Natural killer cell (primary cell): Measurements from ENCODE around the gene CDK3. TPM values are rescaled to one million over a fixed set of nuclear protein-coding genes. Genes with fewer than 3 reads are reported as not detected.

ENCODE experiments used
- ATAC-seq, 3 donors: fragments of 150-1000 bp in 2 of 3; fragments of 200-7000 bp in 1 of 3; cut with Tn5 transposase; 1 replicate in 1 of 3; 2 replicates in 2 of 3; pipeline ENCODE4 v1.10.0; 2021; ENCODE audit warnings: mild to moderate bottlenecking in 2 of 3, moderate library complexity in 2 of 3
- DNase-seq, 2 donors: peaks; one replicate each; pipeline versions ENCODE4 v3.0.0 to v3.0.0-alpha.2; 2013 to 2021; ENCODE audit warnings: mixed read lengths in 1 of 2
- H3K27ac ChIP-seq: one replicate; pipeline ENCODE4 v1.5.1; 2013; ENCODE audit warnings: mild to moderate bottlenecking, low read length
- H3K27me3 ChIP-seq: one replicate; pipeline ENCODE4 v1.6.1; 2013; ENCODE audit warnings: low read length; ENCODE audit not compliant: control insufficient read depth, insufficient read depth
- H3K36me3 ChIP-seq: one replicate; pipeline ENCODE4 v1.6.1; 2013; ENCODE audit warnings: low read length; ENCODE audit not compliant: control insufficient read depth, insufficient read depth
- H3K4me1 ChIP-seq: one replicate; pipeline ENCODE4 v1.6.1; 2013; ENCODE audit warnings: low read length; ENCODE audit not compliant: control insufficient read depth, insufficient read depth
- H3K4me3 ChIP-seq: one replicate; pipeline ENCODE4 v1.5.1; 2013; ENCODE audit warnings: low read length
- H3K9me3 ChIP-seq: one replicate; pipeline ENCODE4 v1.6.1; 2013; ENCODE audit warnings: low read length; ENCODE audit not compliant: control insufficient read depth, insufficient read depth
- H3K27ac Mint-ChIP-seq, 2 donors: one replicate each; pipeline ENCODE4 v1.8.0; 2022; ENCODE audit warnings: mild to moderate bottlenecking in 2 of 2, mixed read lengths in 2 of 2, moderate library complexity in 1 of 2
- H3K27me3 Mint-ChIP-seq, 2 donors: one replicate each; pipeline ENCODE4 v1.8.0; 2022; ENCODE audit warnings: low read depth in 2 of 2, mixed read lengths in 2 of 2
- H3K36me3 Mint-ChIP-seq: one replicate; pipeline ENCODE4 v1.8.0; 2022; ENCODE audit warnings: mixed read lengths
- H3K4me1 Mint-ChIP-seq, 2 donors: one replicate each; pipeline ENCODE4 v1.8.0; 2022; ENCODE audit warnings: mixed read lengths in 2 of 2
- H3K4me3 Mint-ChIP-seq: one replicate; pipeline ENCODE4 v1.8.0; 2022; ENCODE audit warnings: mild to moderate bottlenecking, moderate library complexity, mixed read lengths
- H3K9me3 Mint-ChIP-seq, 2 donors: one replicate each; pipeline ENCODE4 v1.8.0; 2022; ENCODE audit warnings: mixed read lengths in 2 of 2
- WGBS: methylation state at CpG from one replicate; pipeline ENCODE4 v1.1.7; 2013; ENCODE audit warnings: missing lambda C conversion rate; ENCODE audit not compliant: insufficient coverage; 5-methylcytosine and 5-hydroxymethylcytosine counted together
- intact Hi-C: fragments of 100-400 bp; cut with micrococcal nuclease; formaldehyde crosslinking; loops from one replicate; pipeline ENCODE4 v1.14.2; 2022
- total RNA-seq, 4 donors: library from RNA; stranded (reverse); fragments of 120-200 nt in 1 of 4; gene quantifications; one replicate each; pipeline versions ENCODE4 v1.2.3 to v1.2.4, GENCODE V29; 2013 to 2022
- TF ChIP-seq, protein P1 (sequence below): fragments of 200-600 bp; IDR thresholded peaks from one replicate; pipeline ENCODE4 v1.8.0; 2022; ENCODE audit warnings: antibody characterized with exemption

CDK3 gene
- total RNA-seq, 3 donors from 2014 or later (not counting 1 experiment from before 2014, with no cell fraction given): 5.5 to 13.6 (median 13.5) TPM

DNA sequence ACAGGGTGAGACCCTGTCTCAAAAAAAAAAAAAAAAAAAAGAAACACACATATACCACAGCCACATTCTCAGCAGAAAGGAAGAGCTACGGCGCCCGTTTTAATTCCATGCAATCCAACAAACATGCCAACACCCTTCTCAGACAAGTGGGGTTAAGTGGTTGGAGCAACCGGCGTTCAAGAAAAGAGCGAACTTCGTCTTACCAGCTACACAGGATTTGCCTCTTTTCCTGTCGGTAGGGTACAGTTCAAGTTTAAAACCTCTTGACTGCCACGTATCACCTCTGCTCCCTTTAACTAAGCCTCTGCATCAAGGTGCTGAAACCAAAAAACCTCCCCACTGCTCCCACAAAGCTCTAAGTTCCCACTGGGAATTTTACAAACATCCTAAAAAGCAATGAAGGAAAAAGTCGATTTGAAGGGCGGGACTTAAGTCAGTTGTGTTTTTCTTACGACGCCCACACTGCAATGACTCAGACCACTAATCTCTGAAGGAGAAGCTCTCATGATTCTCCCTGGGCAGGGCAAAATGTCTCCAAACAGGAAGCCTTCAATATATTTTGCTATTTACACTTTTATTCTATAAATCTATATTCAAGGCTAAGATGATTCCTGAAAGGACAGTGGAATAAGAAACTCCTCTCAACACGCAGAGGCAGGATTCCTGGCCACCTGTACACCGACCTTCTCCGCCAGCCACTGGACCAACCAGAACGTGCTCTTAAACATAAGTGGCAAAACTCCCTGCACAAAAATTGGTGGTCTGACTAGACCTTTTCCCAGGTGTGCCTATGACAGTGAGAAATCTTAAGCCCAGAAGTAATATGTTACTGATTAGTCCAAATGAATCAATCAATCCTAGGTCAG lies 52.8 kb downstream of the CDK3 start:
- no peak for DNase-seq
- Mint-ChIP-seq H3K27me3 (no peaks in the 10 kb centered on the region), H3K9me3 (no peaks in the 10 kb centered on the region), H3K4me1 (peaks cover 0 to 15% of the 10 kb centered on the region in 2 donors), H3K27ac (no peak overlapping the region), H3K4me3 (no peak overlapping the region), H3K36me3 (peaks cover 27% of the 10 kb centered on the region)
- H3K4me1 ChIP-seq: no peaks in the 10 kb centered on the region
- 94% methylated on average over 15 of the region's 17 CpGs for WGBS
- intact Hi-C loops: no loop called here
- H3K4me3 ChIP-seq: no peak overlapping the region
- no peaks in the 10 kb centered on the region for H3K9me3 ChIP-seq
- H3K36me3 ChIP-seq: peaks cover 79% of the 10 kb centered on the region
- no peak overlapping the region for H3K27ac ChIP-seq
- TF ChIP-seq, protein P1, sequence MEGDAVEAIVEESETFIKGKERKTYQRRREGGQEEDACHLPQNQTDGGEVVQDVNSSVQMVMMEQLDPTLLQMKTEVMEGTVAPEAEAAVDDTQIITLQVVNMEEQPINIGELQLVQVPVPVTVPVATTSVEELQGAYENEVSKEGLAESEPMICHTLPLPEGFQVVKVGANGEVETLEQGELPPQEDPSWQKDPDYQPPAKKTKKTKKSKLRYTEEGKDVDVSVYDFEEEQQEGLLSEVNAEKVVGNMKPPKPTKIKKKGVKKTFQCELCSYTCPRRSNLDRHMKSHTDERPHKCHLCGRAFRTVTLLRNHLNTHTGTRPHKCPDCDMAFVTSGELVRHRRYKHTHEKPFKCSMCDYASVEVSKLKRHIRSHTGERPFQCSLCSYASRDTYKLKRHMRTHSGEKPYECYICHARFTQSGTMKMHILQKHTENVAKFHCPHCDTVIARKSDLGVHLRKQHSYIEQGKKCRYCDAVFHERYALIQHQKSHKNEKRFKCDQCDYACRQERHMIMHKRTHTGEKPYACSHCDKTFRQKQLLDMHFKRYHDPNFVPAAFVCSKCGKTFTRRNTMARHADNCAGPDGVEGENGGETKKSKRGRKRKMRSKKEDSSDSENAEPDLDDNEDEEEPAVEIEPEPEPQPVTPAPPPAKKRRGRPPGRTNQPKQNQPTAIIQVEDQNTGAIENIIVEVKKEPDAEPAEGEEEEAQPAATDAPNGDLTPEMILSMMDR: no peak
- ATAC-seq: no peak
- no peaks in the 10 kb centered on the region for H3K27me3 ChIP-seq

DNA sequence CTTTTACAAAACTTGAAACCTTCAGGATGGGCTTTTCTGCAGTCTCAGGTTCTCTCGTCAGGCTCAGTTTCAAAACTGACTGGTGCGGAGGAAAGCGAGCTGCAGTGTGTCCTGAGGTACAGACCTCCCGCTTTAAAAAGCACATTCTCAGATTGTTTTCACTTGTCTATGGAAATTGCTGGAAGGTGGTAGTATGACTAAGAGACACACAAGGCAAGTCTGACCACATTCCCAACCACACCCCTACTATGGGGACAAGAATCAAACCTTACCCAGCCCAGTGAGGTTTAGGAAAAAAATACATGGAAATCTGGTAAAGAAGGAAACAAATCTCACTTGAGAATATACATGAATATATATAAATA lies 53.4 kb downstream of the CDK3 start:
- Histone ChIP-seq H3K4me3 (no peak overlapping the region), H3K9me3 (no peaks in the 10 kb centered on the region), H3K36me3 (peaks cover 80% of the 10 kb centered on the region), H3K4me1 (no peaks in the 10 kb centered on the region), H3K27me3 (no peaks in the 10 kb centered on the region), H3K27ac (no peak overlapping the region)
- WGBS: 97% methylated on average over 4 of the region's 4 CpGs
- no peak for DNase-seq
- no peak for ATAC-seq
- Mint-ChIP-seq H3K36me3 (peaks cover 27% of the 10 kb centered on the region), H3K9me3 (no peaks in the 10 kb centered on the region), H3K4me1 (peaks cover 0 to 14% of the 10 kb centered on the region in 2 donors), H3K27me3 (no peaks in the 10 kb centered on the region), H3K27ac (no peak overlapping the region), H3K4me3 (no peak overlapping the region)
- intact Hi-C loops: no loop called here
- TF ChIP-seq, protein P1: no peak

Other genes starting within 250 kb of the CDK3 start
- gene GALK1, start 235.7 kb upstream of the CDK3 start, total RNA-seq: 10 to 100 TPM; 11.9 to 15.9 (median 12.6) TPM
- gene UNK, start 216.0 kb upstream of the CDK3 start, total RNA-seq: 10 to 100 TPM; 44.2 to 51.3 (median 44.5) TPM
- gene UNC13D, start 156.5 kb upstream of the CDK3 start, total RNA-seq: 100 to 1,000 TPM; 269 to 279 (median 277) TPM
- 100 to 1,000 TPM in 1 of 3 donors, 10 to 100 TPM in 2; 81.1 to 106 (median 95.2) TPM for gene WBP2, start 145.5 kb upstream of the CDK3 start, total RNA-seq
- gene TRIM47, start 122.3 kb upstream of the CDK3 start, total RNA-seq: 1 to 10 TPM; 1.2 to 2.5 (median 2.0) TPM
- 10 to 100 TPM; 19.2 to 26.9 (median 22.5) TPM for gene TRIM65, start 103.9 kb upstream of the CDK3 start, total RNA-seq
- gene MRPL38, start 96.0 kb upstream of the CDK3 start, total RNA-seq: 100 to 1,000 TPM in 1 of 3 donors, 10 to 100 TPM in 2; 68.6 to 110 (median 96.7) TPM
- gene FBF1, start 59.8 kb upstream of the CDK3 start, total RNA-seq: 10 to 100 TPM; 24.9 to 34.0 (median 33.0) TPM
- gene ACOX1, start 21.7 kb upstream of the CDK3 start, total RNA-seq: 10 to 100 TPM; 22.8 to 48.2 (median 28.2) TPM
- 10 to 100 TPM; 23.0 to 30.7 (median 24.3) TPM for gene TEN1, start 21.6 kb upstream of the CDK3 start, total RNA-seq
- gene EVPL, start 26.5 kb downstream of the CDK3 start, total RNA-seq: 1 to 10 TPM in 1 of 3 donors, under 1 TPM in 1, not detected in 1; 0.94 to 1.2 TPM
- gene SRP68, start 71.7 kb downstream of the CDK3 start, total RNA-seq: 10 to 100 TPM; 57.8 to 74.4 (median 70.7) TPM
- under 1 TPM in 2 of 3 donors, not detected in 1; 0.27 to 0.53 TPM for gene GALR2, start 73.9 kb downstream of the CDK3 start, total RNA-seq
- under 1 TPM; 0.28 to 0.80 (median 0.50) TPM for gene ZACN, start 78.3 kb downstream of the CDK3 start, total RNA-seq
- gene EXOC7, start 102.9 kb downstream of the CDK3 start, total RNA-seq: 100 to 1,000 TPM; 130 to 149 (median 142) TPM
- under 1 TPM; 0.21 to 0.93 (median 0.36) TPM for gene FOXJ1, start 140.4 kb downstream of the CDK3 start, total RNA-seq
- gene RNF157, start 239.6 kb downstream of the CDK3 start, total RNA-seq: 1 to 10 TPM; 4.9 to 9.1 (median 8.5) TPM